Right renal cortex interstitium (tissue), 3 donors: ENCODE data around the gene PTPN21. TPM values are rescaled to one million over a fixed set of nuclear protein-coding genes. Genes with fewer than 3 reads are reported as not detected.

ENCODE experiments used
- DNase-seq, 3 donors: peaks; one replicate each; pipeline ENCODE4 v3.0.0-alpha.2; 2013; ENCODE audit warnings: low read depth in 3 of 3, low spot score in 2 of 3
- polyA plus RNA-seq, 3 donors: library from polyadenylated mRNA; unstranded; fragments of 120-200 nt; gene quantifications; one replicate each; pipeline ENCODE4 v1.2.1, GENCODE V29; 2013; ENCODE audit not compliant: insufficient read length in 3 of 3

Gene PTPN21
- 10 to 100 TPM; 35.5 to 38.7 (median 35.8) TPM for polyA plus RNA-seq

DNA sequence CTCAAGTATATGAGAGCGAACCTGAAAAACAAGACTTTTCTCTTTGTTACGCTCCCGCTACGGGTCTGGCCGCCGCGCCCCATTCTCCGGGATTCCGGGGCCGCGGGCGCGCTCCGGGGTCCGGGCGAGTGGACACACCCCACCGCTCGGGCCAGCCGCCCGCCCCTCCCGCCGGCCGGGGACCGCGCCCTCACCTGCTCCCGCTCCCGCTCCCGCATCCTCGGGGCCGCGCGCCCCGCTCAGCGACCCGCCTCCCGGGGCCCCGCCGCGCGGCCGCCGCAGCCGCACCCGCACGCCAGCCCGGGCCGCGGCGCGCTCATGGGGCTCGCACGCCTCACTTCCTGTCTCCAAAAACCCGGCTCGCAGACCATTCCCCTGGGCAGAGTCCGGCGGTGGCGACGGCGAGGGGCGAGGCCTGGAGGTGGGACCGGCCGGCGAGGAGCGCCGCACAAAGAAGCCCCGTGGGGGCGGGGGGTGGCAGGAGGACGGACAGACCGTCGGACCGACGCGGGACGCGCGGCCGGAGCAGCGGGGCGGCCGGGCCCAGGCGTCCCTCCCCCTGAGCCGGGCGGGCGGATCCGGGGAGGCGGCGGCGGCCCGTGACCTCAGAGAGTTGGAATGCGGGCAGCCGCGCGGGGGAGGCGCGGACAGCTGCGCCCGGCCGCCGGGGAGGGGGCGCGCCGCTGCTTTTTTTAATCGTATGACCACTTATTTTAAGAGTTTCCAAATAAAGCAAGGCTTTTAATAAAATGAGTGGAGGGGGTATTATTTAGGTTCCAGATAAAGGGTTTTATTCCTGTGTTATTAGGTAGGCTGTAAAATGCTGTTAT is at the start of gene PTPN21:
Gene PTPN21, minus strand, starts transcription at position 551 of the 830 bp plus-strand sequence. CDS start 4,590 bp downstream, outside the sequence.
- peak in 1 of 3 donors; percentile 63 for DNase-seq

DNA sequence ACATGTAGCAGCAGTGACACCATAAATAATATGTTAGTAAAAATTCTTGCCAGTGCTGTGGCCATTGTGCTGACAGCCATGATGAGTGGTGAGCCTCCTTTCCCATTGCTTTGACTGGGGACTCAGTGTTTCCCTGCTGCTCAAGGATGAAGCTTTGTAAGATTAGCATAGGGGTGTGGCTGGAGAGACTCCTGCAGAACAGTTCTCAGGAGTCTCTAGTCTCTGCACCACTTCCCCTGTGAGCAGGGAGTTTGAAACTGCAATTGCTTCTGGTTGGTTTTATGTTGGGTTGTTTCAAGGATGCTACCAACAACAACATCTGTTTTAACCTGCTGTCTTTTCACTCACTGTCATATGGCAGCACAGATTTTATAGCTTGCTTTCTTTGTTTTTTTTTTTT is 49.4 kb upstream of the PTPN21 start:
- no peak for DNase-seq

DNA sequence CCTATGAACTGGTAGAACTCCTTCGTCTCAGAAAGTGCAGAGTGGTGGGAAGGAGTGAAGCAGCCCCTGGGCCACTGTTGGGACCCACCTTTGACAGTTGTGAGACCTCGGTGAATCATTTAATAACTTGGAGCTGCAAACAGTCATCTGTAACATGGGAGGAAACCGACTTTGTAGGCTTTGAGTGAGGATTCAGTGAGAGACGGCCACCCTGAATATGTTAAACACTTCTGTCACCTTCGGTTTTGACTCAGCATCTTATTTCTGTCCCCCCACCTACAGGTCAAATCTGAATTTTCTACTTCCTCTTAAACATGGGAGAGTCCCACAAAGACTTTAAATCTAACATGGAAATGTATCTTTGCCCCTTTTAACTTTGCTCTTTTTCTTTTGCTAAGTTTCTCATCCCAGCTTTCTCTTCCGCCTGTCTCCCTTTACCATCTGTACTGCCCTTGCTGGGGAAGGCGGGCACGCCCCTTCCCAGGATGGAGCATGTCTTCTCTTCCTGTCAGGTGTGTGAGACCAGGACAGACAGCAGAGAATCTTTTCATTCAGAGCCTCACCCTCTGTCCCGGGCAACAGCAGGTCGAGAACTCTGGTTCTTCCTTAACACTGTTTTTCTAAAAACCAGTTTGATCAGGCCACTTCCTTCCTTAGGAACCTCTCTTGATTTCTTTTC is 45.1 kb upstream of the PTPN21 start:
- no peak for DNase-seq

GRCh38 chr14:88599326-88599725 is 44.5 kb upstream of the PTPN21 start:
- DNase-seq, result no peak

- DNase-seq, result no peak
Observed at GRCh38 chr14:88598097-88598675, 43.4 kb upstream of the PTPN21 start.

- no peak for DNase-seq
Observed at GRCh38 chr14:88597601-88598000, 42.8 kb upstream of the PTPN21 start.

DNA sequence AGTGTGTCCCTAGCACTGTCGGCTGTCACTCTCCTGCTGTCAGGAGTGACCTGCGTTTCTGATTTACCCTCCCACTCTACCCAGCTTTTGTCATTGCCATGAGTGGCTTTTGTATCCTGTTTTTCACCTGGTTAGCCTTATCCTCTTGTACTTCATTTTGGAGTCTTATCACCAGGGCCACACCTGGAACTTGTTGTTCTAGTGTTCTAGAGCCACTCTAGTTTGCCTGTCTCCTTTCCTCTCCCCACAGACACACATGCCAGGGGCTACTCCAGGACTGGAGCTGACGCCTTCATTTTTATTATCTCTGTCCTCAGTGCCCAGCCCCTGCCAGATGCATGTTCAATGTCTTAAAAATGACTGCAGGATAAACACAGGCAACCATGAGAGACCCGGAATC is 42.2 kb upstream of the PTPN21 start:
- DNase-seq, result no peak

DNA sequence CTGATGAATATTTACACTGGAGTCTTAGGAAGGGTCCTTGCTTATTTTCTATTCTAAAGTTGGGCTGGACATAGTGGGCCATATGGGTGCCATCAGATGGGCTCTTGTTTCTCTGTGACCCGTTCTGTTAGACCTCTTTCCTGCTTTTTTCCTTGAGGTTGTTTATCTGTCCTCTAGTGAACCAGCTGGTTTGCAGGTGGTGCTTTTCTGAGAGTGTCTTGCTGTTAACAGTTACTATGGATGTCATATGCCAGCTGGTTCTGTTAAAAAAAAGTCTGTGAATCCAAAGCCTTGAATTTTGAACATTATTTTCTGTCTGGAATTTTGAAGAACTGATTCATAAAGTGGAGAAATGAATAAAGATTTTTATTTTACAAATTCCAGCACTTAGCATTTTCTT is 37.2 kb upstream of the PTPN21 start:
- peak in 2 of 3 donors; percentile 10 to 27 for DNase-seq

- no peak for DNase-seq
Observed at GRCh38 chr14:88590173-88590572, 35.4 kb upstream of the PTPN21 start.

DNA sequence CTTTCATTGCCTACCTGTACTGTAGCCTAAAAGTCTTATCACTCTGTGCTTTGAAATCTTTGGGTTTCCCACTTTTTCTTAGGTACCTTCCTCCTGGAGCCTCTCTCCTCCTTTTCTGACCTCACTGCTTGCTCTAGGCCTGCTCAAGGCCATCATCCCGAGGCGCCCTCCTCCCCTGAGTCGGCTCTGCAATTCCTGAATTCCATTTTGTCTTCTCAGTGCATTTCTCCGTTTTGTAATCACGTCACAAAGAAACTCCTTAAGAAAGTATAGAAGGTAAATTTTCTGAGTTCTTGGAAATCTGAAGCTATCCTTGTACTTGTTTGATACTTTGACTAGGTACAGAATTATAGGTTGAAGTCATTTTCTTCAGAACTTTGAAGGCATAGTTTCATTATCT is 33.3 kb upstream of the PTPN21 start:
- no peak for DNase-seq

- no peak for DNase-seq
Observed at GRCh38 chr14:88584451-88584850, 29.6 kb upstream of the PTPN21 start.

DNA sequence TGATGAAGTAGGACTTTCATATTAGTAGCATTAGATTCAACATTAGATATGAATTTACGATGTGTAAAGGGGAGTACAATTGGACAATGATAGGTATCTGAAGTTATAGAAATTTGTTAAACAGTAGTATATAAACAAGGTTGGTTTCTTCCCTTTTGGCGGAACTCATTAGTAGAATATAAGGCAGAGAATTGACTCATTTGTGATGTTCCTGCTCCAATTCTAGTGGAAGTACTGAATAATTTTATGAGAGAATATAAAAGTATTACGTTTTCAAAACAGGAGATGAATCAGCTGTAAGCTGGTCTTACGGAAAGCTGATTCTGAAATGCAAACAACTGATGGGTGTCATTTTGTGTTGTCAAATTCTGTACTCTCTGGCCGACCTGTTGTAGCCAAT is 21.4 kb upstream of the PTPN21 start:
- no peak for DNase-seq

DNA sequence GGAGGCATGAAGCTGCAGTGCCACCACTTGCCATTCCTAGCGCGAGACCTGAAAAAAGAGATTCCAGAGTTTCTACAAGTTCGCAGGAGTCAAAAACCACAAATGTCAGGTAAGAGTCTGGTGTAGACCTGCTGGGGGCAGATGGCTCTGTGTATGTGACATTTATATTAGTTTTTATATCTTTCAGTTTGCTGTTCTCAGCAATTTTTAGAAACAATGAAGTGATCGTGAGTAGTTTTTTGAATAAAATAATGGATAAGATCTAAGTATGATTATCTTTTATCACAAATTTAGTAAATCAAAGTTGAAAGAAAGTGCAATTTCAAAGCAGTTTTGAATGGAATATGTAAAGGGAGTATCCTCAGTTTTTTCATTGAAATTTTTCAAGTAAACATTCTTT is 17.3 kb upstream of the PTPN21 start:
- DNase-seq, result no peak

- no peak for DNase-seq
Observed at GRCh38 chr14:88568196-88568595, 13.4 kb upstream of the PTPN21 start.

DNA sequence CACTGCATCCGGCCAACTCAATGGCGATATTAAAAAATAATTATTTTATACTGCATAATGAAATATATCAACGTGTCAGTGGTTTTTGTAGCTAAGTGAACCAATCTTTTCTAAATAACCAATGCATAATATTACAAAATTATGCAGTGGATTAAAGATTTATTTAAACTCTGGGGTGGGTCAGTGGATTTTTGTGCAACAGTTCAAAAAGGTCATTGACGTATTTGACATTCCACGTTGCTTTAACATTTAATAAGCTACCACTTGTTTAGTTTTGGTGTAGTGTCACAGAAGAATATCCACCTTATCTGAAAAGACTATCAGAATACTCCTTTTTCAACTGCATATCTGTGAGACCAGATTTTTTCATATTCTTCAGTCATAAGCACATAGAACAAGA is 10.6 kb upstream of the PTPN21 start:
- DNase-seq, result no peak

- no peak for DNase-seq
Observed at GRCh38 chr14:88563845-88564244, 9.0 kb upstream of the PTPN21 start.

DNA sequence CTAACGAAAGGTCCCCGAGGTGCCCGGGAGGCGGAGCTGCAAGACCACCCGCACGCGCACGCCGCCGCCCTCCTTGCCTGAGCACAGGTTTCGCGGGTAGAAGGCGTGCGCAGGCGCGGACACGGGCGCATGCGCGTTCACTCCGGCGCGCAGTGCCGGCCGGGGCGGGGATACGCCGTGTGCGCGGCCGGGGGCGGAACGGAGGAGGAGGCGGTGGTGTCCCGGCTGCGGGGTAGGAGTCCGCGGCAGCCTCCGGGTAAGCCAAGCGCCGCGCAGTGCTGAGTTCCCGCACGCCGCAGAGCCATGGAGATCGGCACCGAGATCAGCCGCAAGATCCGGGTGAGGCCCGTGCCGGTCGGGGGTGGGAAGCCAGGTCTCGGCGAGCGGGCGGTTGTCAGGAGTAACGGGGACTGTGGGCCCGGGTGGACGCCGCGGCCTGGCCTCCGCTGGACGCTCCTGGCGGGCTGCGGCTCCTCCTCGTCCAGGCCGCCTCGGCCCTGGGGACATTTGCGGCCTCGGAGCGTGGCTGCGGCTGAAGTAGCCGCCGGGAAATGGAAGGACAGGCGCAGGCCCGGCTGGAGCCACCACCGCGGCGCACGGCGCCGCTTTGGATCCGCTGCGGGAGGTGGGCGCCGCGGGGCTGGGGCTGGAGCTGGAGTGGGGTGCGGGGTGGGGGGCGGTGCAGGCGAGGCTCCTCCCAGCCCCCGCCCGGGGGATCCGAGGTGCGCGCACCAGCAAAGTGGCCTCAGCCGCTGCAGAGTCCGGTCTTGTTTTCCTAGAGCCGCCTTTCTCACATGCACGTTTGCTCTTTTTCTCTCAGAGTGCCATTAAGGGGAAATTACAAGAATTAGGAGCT is 8.3 kb upstream of the PTPN21 start, which contains the start of gene ZC3H14:
Gene ZC3H14, plus strand, starts transcription at position 207 of the 856 bp plus-strand sequence. Its CDS starts 97 bp downstream, at position 304.
- DNase-seq, result peak in 2 of 3 donors; percentile 75 to 80

- no peak for DNase-seq
Observed at GRCh38 chr14:88562532-88562830, 7.7 kb upstream of the PTPN21 start.

DNA sequence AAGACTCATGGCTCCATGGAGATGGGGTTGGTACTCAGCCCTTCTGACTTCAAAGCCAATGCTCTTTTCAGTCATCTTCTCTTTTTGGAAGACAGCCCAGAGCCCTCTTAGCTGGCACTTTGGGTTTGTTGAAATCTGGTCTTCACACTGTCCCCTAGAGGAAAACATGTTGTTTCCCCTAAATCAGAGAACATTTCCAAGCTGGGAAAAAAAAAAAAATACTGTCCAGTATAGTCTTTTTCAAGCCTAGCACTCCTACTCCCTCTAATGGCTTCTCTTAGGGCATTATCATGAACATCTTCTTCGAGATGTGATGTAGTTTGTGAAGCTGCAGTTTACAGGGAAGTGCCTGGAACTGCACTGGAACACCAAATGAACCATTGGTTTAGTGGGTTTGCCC is 5.0 kb upstream of the PTPN21 start:
- DNase-seq, result no peak

GRCh38 chr14:88556581-88556980 is 1.8 kb upstream of the PTPN21 start:
- DNase-seq, result no peak
